Measurements from ENCODE around the gene PROS1.
A peak's percentile ranks its signal among the peaks of the same experiment; 100 is the strongest.

DNA sequence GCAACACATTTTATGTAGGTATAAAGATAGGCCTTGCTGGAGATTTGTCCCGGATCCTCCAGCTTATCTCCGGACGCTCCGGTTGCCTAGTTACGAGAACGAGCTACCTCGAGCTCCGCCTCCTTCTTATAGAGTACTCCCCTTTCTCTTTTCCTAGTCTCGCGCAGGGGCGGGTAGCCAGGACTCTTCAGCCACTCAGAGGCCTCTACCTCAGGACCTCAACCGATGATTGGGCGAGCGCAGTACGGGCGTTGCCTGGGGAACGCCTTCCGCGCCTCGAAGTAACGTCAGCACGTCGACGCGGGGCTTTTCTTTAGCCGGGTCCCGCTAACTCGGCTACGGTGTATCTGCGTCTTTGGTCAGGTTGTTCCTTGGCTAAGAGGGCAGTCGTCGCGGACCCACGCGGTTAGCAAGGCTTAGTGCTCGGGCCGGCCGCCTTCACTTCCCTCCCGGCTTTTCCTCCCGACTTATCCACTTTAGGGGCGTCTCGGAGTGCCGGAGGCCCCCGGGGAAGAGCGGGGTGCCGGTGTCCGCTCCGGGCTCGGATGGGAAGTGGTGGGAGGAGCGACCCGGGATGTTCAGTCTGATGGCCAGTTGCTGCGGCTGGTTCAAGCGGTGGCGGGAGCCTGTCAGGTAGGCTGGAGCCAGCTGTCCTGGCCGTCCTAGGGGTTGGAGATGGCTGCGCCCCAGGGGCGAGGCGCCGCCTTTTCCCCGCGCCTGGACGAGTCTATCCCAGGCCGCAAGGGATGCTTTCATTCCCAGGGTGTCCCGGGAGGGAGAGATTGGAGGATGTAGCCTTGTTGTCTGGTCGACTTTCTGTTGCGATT lies 6.4 kb upstream of the PROS1 start, which contains the start of gene ARL13B:
- no peak for TF ChIP-seq ZNF747 (tag by site-specific recombination; IDR thresholded peaks at IDR 0.05)
- TF ChIP-seq, protein P1, sequence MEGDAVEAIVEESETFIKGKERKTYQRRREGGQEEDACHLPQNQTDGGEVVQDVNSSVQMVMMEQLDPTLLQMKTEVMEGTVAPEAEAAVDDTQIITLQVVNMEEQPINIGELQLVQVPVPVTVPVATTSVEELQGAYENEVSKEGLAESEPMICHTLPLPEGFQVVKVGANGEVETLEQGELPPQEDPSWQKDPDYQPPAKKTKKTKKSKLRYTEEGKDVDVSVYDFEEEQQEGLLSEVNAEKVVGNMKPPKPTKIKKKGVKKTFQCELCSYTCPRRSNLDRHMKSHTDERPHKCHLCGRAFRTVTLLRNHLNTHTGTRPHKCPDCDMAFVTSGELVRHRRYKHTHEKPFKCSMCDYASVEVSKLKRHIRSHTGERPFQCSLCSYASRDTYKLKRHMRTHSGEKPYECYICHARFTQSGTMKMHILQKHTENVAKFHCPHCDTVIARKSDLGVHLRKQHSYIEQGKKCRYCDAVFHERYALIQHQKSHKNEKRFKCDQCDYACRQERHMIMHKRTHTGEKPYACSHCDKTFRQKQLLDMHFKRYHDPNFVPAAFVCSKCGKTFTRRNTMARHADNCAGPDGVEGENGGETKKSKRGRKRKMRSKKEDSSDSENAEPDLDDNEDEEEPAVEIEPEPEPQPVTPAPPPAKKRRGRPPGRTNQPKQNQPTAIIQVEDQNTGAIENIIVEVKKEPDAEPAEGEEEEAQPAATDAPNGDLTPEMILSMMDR (tag by site-specific recombination; IDR thresholded peaks at IDR 0.05): no peak
- no peak for TF ChIP-seq ZBTB1 (tag by site-specific recombination; IDR thresholded peaks at IDR 0.05)
- no peak for TF ChIP-seq SETDB1 (IDR thresholded peaks at IDR 0.05; ENCODE audit: insufficient read length, low read length)
- TF ChIP-seq ZNF830 (tag by site-specific recombination; IDR thresholded peaks at IDR 0.05; ENCODE audit: low read depth): no peak
- peak; percentile 16; the same call in 1 of the 2 replicates for TF ChIP-seq ZBTB8A (tag by site-specific recombination; IDR thresholded peaks at IDR 0.05)
- TF ChIP-seq KLF16 (tag by site-specific recombination; IDR thresholded peaks at IDR 0.05): no peak
- TF ChIP-seq ZSCAN18 (tag by site-specific recombination; IDR thresholded peaks at IDR 0.05): no peak
